GM18861 (cell line): ENCODE data around the gene ZFPM1.

Experiments used
- ATAC-seq: cut with Tn5 transposase; IDR thresholded peaks from one replicate; pipeline ENCODE4 v1.9.1; 2021; ENCODE audit not compliant: unreplicated experiment

Gene ZFPM1

DNA sequence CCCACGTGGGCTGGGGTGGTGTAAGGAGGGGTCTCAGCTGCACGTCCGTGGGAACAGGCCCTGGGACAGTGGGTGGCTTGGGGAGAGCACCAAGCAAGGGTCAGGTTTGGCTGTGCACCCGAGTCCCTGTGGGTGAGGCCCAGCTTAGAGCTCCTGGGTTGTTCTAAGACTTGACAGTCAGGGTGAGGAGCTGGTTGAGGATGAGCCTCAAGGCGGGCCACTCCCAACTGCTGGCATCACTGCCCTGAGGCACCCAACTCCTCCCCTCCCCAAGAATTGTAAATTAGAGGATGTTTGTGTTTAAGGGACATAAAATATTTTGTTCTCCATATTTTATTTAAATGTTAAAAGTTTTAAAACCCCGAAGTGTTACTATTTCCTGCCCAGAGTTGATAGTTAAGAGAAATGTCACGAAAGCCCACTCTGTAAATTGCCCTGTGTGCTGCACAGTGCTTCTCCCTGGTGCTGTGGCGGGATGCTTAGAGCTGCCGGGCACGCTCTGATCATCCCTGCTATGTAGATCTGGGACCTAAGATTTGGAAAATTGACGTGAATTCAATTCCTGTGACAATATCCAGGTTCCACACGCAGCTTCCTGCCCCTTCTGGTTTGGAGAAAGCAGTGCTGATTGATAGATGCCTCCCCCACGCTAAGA is 133.0 kb downstream of the ZFPM1 start:
- no peak for ATAC-seq
